Large intestine (tissue), 3 donors: ENCODE data around the gene C19orf25. TPM values are rescaled to one million over a fixed set of nuclear protein-coding genes. Genes with fewer than 3 reads are reported as not detected.

ENCODE experiments used
- DNase-seq, 2 donors: peaks; one replicate each; pipeline versions ENCODE4 v3.0.0 to v3.0.0-alpha.2; 2013
- H3K27ac ChIP-seq: one replicate; pipeline ENCODE4 v1.5.1; 2013; ENCODE audit warnings: low read length
- H3K27me3 ChIP-seq: 2 replicates; pipeline ENCODE4 v1.6.1; 2013; ENCODE audit warnings: low read length; ENCODE audit not compliant: control insufficient read depth, insufficient read depth
- H3K36me3 ChIP-seq: 2 replicates; pipeline ENCODE4 v1.6.1; 2013; ENCODE audit warnings: low read length; ENCODE audit not compliant: control insufficient read depth, insufficient read depth
- H3K4me1 ChIP-seq: one replicate; pipeline ENCODE4 v1.6.1; 2013; ENCODE audit warnings: low read length; ENCODE audit not compliant: control insufficient read depth, insufficient read depth
- H3K4me3 ChIP-seq: one replicate; pipeline ENCODE4 v1.5.1; 2013; ENCODE audit warnings: low read length
- H3K9me3 ChIP-seq: one replicate; pipeline ENCODE4 v1.6.1; 2013; ENCODE audit warnings: mild to moderate bottlenecking, low read depth, low read length, moderate library complexity; ENCODE audit not compliant: control insufficient read depth
- WGBS: methylation state at CpG from one replicate; pipeline ENCODE4 v1.1.5; 2013; ENCODE audit warnings: low lambda C conversion rate; ENCODE audit not compliant: insufficient coverage; 5-methylcytosine and 5-hydroxymethylcytosine counted together
- polyA plus RNA-seq: library from polyadenylated mRNA; unstranded; fragments of 120-200 nt; gene quantifications from one replicate; pipeline ENCODE4 v1.2.1, GENCODE V29; 2013

Gene C19orf25
- polyA plus RNA-seq, 1 donor, result 29.8 TPM

DNA sequence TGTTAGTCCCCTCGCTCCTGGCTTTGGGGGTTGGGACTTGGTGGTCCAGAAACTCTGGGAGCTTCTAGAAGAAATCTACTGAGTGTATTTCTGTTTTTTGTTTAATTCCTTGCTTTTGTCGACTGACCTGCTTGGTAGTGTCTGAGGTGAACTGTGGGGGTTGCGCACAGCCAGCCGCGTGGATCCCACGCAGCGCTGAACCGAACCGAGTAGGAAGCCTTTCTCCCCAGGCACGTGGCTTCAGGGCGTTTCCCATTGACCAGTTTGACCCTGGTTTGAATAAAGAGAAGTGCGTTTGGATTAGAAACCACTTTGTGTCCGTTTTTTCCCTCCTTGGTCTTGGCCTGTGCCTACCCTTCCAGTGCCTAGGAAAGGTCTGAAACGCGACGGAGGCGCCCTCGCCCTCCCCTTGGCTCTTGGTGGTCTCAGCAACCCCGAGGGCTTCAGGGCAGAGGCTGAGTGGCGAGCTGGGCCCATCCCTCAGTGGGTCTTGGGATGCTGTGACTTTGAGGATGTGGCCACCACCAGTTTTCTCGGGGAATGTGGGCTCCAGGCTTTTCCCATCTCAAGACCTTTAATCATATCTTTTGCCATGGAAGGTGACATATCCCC is 43.5 kb downstream of the C19orf25 start:
- no CpG with 5 or more reads among the region's 21 CpGs for WGBS
- no peak for DNase-seq
- no peak overlapping the region for H3K27ac ChIP-seq
- H3K9me3 ChIP-seq, result peaks cover 13% of the 10 kb centered on the region
- H3K4me1 ChIP-seq, result peaks cover 12% of the 10 kb centered on the region
- H3K27me3 ChIP-seq, result no peaks in the 10 kb centered on the region
- peaks cover 57% of the 10 kb centered on the region for H3K36me3 ChIP-seq
- H3K4me3 ChIP-seq, result no peak overlapping the region

DNA sequence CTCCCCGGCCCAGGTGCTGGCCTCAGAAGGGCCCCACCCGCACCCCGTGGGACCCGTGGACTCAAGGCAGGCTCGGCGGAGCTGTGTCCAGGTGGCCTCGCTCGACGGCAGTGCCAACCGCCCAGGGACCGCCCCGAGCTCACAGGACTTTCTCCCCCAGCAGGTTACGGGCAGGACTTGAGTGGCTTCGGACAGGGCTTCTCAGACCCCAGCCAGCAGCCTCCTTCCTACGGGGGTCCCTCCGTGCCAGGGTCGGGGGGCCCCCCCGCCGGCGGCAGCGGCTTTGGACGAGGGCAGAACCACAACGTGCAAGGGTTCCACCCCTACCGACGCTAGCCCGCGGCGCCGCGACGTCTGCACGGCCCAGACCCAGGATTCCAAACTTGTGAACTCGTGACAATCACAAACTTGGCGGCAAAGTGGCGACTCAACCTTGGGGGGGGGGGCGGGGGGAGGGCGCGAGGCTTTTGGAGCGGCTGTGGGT is 44.4 kb downstream of the C19orf25 start:
- Histone ChIP-seq H3K9me3 (peaks cover 13% of the 10 kb centered on the region), H3K36me3 (peaks cover 57% of the 10 kb centered on the region), H3K27ac (no peak overlapping the region), H3K27me3 (no peaks in the 10 kb centered on the region), H3K4me3 (no peak overlapping the region), H3K4me1 (peaks cover 9% of the 10 kb centered on the region)
- no peak for DNase-seq
- no CpG with 5 or more reads among the region's 39 CpGs for WGBS

DNA sequence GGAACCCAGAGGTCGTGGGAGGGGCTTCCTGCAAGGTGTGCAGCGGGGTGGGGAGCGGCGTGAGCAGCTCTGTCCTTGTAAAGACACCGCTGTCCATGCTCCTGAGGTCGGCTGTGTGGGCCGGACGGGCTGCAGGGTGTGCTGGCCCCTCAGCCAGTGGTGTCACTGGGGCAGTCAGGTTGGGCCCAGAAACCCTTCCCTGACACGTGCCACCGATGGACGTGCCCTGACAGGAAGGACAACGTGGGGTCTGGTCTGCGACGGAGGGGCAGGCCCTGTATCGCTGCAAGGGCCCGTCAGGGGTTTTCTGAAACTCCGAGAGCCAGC is 45.0 kb downstream of the C19orf25 start:
- H3K36me3 ChIP-seq, result peaks cover 60% of the 10 kb centered on the region
- H3K27ac ChIP-seq, result no peak overlapping the region
- DNase-seq, result no peak
- peaks cover 14% of the 10 kb centered on the region for H3K9me3 ChIP-seq
- no peaks in the 10 kb centered on the region for H3K27me3 ChIP-seq
- peaks cover 10% of the 10 kb centered on the region for H3K4me1 ChIP-seq
- no CpG with 5 or more reads among the region's 17 CpGs for WGBS
- no peak overlapping the region for H3K4me3 ChIP-seq

DNA sequence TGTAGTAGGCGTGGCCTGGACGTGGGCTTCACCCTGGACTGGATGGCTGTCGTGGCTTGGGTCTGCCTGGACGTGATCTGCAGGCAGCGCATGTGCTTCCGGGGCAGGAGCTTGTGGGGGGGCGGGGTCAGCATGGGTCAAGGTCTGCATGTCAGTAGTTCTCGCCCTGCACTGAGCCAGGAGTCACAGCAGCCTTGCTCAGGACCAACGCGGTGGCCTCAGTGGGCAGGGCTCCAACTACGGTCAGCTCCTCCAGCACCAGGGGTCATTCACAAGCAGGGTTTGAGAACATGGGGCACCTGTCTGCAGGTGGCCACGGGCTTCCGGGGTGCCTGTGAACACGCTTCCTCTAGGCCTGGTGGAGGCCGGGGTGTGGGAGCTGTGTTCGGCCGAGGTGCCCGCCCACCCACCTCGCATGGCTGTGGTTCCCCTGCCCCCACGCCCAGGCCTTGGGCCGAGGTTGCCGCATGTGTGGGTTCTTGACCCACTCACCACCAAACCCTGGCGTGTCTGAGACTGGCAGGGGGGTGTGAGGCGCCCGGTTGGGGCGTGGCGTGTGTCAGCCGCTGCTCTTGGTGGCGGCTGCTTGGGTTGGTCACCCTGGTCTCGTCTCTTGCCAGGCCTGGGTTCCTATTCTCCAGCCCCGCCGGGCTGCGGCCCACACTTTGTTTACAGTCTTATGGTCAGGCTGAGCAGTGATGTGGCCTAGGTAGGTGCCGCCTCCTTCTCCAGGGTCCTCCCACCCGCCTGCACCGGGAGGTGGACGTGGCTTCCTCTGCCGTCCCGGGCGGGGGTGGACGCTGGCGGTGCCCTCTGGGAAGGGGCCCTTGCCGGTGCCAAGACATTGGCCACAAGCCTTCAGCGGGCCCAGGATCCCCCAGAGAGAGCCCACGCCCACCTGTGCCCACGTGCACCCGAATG is 45.6 kb downstream of the C19orf25 start:
- peaks cover 66% of the 10 kb centered on the region for H3K36me3 ChIP-seq
- no CpG with 5 or more reads among the region's 47 CpGs for WGBS
- no peak overlapping the region for H3K4me3 ChIP-seq

DNA sequence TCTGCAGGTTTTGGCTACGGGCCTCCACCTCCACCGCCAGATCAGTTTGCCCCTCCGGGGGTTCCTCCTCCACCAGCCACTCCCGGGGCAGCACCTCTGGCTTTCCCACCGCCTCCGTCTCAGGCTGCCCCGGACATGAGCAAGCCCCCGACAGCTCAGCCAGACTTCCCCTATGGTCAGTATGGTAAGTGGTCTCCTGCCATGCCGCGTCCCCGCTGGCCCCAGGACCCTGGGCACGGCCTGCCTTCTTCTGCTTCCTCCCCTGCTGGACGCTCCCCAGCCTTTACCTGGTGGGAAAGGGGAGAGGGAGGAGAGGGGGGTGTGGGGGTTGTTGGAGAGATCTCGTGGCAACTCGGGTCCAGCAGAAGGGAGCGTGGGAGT is 46.5 kb downstream of the C19orf25 start:
- H3K27me3 ChIP-seq, result no peaks in the 10 kb centered on the region
- H3K27ac ChIP-seq, result no peak overlapping the region
- no peak overlapping the region for H3K4me3 ChIP-seq
- WGBS, result no CpG with 5 or more reads among the region's 16 CpGs
- peaks cover 6% of the 10 kb centered on the region for H3K4me1 ChIP-seq
- H3K9me3 ChIP-seq, result peaks cover 17% of the 10 kb centered on the region
- peaks cover 75% of the 10 kb centered on the region for H3K36me3 ChIP-seq
- DNase-seq, result no peak

More for the DNA sequence above, 45.6 kb downstream of the C19orf25 start:
- DNase-seq, result no peak
- H3K9me3 ChIP-seq, result peaks cover 17% of the 10 kb centered on the region
- H3K27ac ChIP-seq, result no peak overlapping the region
- H3K27me3 ChIP-seq, result no peaks in the 10 kb centered on the region
- peaks cover 10% of the 10 kb centered on the region for H3K4me1 ChIP-seq

DNA sequence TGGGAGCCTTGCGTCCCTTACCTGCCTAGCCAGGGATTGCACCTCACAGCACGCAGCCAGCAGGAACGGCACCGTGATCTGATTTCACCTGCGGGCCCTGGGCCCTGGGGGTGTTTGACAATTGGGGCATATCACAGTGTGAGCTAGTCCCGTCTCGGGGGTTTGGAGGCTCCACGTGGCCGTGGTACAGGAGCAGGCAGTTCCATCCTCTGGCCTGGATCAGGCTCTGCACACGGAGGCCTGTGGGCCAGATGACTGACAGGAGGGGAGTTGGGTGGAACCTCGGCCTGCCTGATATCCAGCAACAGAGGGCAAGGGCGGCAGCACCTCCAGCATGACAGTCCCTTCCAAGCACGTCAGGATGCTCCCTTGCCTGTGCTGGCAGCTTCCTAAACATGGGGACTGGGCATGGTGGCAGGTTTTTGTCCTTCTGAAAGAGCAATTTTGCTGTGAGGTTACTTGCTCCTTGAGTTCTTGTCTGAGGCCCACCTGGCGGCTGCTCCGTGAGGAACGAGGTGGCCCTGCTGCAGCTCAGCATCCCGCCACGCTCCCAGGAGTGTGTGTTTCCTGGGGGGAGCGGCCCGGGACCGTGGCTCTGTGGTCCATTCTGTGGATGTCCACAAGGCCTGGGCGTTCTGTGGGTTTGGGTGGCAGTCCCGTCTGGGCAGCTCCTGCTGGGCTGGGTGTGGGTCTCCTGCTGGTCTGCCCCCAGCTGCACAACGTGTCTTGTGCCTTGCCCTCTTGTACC is 47.1 kb downstream of the C19orf25 start:
- Histone ChIP-seq H3K4me3 (no peak overlapping the region), H3K9me3 (peaks cover 17% of the 10 kb centered on the region), H3K27ac (no peak overlapping the region), H3K4me1 (peaks cover 6% of the 10 kb centered on the region), H3K36me3 (peaks cover 79% of the 10 kb centered on the region), H3K27me3 (no peaks in the 10 kb centered on the region)
- no peak for DNase-seq
- no CpG with 5 or more reads among the region's 24 CpGs for WGBS

DNA sequence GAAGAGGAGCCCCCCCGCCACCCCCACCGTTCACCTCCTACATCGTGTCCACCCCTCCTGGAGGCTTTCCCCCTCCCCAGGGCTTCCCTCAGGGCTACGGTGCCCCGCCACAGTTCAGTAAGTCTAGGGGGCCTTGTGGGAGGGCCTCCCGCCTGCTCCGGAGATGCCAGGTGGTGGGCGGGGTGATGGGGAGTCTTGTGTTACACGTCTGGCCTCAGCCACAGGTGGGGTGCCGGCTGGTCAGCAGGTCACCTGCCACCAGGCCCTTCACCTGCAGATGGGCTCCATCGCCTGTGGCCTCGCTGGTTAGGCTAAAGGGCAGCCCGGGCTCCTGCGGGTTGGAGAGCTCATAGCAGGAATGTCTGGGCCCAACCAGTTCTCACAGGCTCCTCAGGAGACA is 48.8 kb downstream of the C19orf25 start:
- Histone ChIP-seq H3K4me1 (peaks cover 15% of the 10 kb centered on the region), H3K4me3 (no peak overlapping the region), H3K27ac (no peak overlapping the region), H3K36me3 (peaks cover 89% of the 10 kb centered on the region), H3K27me3 (no peaks in the 10 kb centered on the region), H3K9me3 (peaks cover 17% of the 10 kb centered on the region)
- no peak for DNase-seq
- no CpG with 5 or more reads among the region's 14 CpGs for WGBS

DNA sequence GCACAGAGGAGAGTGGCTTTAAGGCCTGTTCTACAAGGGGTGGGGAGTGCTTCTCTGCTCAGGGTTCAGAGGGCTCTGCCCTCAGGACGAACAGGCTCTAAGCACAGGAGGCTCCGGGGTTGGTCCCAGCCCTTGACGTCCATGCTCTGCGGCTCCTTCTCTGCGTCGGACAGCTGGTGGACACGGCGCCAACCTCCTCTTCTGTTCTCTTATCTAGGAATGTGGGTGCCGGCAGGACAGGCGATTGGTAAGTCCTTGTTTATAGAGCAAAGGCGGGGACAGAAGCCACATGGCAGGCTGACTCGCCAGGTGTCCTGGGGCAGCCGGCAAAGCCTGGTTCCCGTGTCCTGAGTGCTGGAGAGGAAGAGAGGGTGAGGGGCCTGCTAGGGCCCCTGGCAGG is 49.3 kb downstream of the C19orf25 start:
- Histone ChIP-seq H3K27me3 (no peaks in the 10 kb centered on the region), H3K27ac (peak overlapping the region; percentile 16), H3K9me3 (peaks cover 17% of the 10 kb centered on the region), H3K4me1 (peaks cover 20% of the 10 kb centered on the region), H3K36me3 (peaks cover 91% of the 10 kb centered on the region), H3K4me3 (no peak overlapping the region)
- peak in 1 of 2 donors; percentile 65 for DNase-seq
- no CpG with 5 or more reads among the region's 14 CpGs for WGBS

DNA sequence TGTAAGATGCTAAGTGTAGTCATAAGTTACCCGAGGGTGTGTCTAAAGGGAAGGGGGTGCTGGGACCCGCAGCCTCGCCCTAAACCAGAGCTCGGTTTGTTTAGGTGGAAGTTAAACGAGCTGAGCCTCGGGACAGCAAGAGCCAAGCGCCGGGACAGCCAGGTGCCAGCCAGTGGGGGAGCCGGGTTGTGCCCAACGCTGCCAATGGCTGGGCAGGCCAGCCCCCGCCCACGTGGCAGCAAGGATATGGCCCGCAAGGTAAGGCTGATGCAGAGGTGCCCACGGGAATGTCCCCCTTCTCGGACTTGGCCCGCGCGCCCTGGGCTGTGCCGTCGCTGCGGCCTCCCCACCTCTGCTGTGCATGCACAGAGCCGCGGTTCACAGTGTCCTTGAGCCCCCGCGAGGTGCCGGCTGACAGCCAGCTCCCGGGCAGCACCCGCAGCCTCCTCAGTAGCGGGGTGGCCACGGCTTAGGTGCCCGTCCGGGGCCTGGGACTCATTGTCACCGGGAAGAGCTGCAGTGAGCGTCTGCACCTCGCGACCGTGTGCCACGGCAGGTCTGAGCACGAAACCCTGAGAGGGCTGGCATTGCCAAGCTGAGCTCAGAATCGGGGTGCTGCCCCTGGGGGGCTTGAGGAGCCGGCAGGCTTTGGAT is 50.1 kb downstream of the C19orf25 start:
- H3K4me3 ChIP-seq, result no peak overlapping the region
- peaks cover 88% of the 10 kb centered on the region for H3K36me3 ChIP-seq
- WGBS, result no CpG with 5 or more reads among the region's 41 CpGs
- peaks cover 27% of the 10 kb centered on the region for H3K4me1 ChIP-seq
- DNase-seq, result no peak
- no peak overlapping the region for H3K27ac ChIP-seq
- peaks cover 16% of the 10 kb centered on the region for H3K9me3 ChIP-seq
- no peaks in the 10 kb centered on the region for H3K27me3 ChIP-seq
